Measurements from ENCODE around the gene AKAP13. TPM values are rescaled to one million over a fixed set of nuclear protein-coding genes. Genes with fewer than 3 reads are reported as not detected.
"Not testable (repeated sequence)": the region's sequence is repeated elsewhere in the genome, so short reads cannot be mapped to it uniquely, and the experiment has no call there.

Gene AKAP13
- total RNA-seq, 1 donor from 2014 or later = 73.8 TPM

DNA sequence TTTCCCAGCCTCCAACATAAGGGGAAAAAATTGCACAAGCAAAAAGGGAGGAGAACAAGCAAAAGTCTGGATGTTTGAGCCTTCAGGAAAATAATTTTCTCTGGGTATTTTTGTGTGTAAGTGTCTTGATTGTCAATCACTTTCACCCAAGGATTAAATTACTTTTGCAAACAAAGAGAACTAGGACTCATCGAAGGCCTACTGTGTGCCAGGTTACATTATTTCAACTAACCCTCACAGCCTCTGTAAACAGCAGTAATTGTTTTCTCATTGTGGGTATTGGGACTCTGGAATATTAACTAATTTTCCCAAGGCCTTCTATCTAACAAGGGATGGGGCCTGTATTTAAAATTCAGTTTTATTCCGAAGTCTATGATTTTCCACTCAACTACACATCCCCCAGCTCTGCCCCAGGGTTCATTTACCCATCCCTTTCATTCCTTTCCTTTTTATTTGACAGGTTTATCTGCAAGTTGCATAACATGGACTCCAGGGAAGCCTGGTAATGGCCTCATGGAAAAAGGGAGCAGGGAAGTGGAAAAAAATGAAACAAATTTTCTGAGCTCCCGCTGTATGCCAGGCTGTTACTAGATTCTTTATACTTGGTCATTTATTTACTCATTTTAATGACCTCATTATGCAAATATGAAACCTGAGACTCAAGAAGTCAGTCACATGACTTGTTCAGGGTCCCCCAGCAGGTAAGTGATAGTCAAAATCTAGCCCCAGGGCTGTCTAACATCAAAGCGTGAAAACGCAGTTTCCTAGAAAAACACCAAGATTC is 32.9 kb upstream of the AKAP13 start:
- H3K4me1 Mint-ChIP-seq = peaks cover 25% of the 10 kb centered on the region
- H2AFZ ChIP-seq (replicated peaks); H3K9me3 Mint-ChIP-seq; H3K9me3 ChIP-seq (ENCODE audit: low read depth); H3K4me3 ChIP-seq; H3K9ac ChIP-seq; H3F3A ChIP-seq (ENCODE audit: low read depth); H3K4me3 Mint-ChIP-seq; H3K27me3 Mint-ChIP-seq (ENCODE audit: insufficient read depth, low read depth); DNase-seq (ENCODE audit: low spot score); H3K27ac ChIP-seq; H3K27me3 ChIP-seq; H3K36me3 ChIP-seq; H3K4me2 ChIP-seq; H3K36me3 Mint-ChIP-seq; H4K20me1 ChIP-seq (ENCODE audit: low read depth); H3K79me2 ChIP-seq (ENCODE audit: low read depth); H3K27ac Mint-ChIP-seq; H3K4me1 ChIP-seq: not testable (repeated sequence)

DNA sequence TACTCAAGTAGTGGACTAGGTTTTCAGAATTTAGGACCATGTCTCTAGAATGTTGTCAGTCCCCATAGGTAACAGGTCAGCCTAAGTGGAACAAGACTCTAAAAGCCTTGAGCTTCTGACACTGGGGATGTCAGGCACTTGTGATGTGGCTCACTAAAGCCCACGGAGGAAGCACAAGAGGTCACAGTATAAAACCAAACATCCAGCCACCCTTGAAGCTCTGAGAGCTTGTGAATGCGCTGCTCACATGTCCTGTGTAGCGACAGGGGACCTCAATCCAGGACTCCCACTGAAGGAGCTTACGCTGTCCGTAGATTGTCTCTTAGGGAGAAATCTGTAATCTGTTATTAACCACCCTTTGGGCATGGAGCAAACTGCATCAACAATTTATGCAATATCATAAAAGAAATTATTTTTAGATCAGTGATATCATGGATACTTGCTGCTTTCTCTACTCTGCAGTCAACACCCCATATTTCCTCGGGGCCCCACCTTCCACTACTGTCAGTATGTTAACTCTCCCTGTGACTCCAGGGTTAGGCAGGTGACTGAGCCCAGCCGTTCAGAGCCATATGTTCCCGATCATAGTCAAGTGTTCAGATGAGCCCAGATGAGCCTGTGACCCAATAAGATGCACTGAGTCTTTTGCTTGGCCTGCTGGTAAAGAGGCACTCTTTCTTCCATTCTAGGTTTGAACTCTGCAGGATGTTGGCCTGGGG is 32.2 kb upstream of the AKAP13 start:
- H2AFZ ChIP-seq (replicated peaks); DNase-seq (ENCODE audit: low spot score); H3K79me2 ChIP-seq (ENCODE audit: low read depth); H3K27me3 Mint-ChIP-seq (ENCODE audit: insufficient read depth, low read depth); H4K20me1 ChIP-seq (ENCODE audit: low read depth); H3K4me3 Mint-ChIP-seq; H3K27me3 ChIP-seq; H3K27ac ChIP-seq; H3K4me1 ChIP-seq; H3K9me3 ChIP-seq (ENCODE audit: low read depth); H3K4me2 ChIP-seq; H3K9me3 Mint-ChIP-seq; H3K36me3 Mint-ChIP-seq; H3F3A ChIP-seq (ENCODE audit: low read depth); H3K4me3 ChIP-seq; H3K9ac ChIP-seq; H3K36me3 ChIP-seq: not testable (repeated sequence)
- peak overlapping the region; percentile 3 for H3K27ac Mint-ChIP-seq
- H3K4me1 Mint-ChIP-seq = peaks cover 25% of the 10 kb centered on the region

DNA sequence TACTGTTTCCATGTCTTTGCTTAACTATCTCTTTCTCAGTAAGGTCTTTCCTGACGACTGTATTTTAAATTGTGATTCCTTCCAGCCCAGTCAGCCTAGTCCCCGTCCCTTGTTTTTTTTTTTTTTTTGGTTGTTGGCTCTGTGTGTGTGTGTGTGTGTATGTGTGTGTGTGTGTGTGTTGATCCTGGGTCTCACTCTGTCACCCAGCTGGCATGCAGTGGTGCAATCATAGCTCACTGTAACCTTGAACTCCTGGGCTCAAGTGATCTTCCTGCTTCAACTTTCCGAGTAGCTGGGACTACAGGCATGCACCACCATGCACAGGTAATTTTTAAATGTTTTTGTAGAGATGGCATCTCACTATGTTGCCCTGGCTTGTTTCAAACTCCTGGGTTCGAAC is 31.3 kb upstream of the AKAP13 start:
- H3K27me3 ChIP-seq; H3K36me3 Mint-ChIP-seq; H3K4me3 Mint-ChIP-seq; H4K20me1 ChIP-seq (ENCODE audit: low read depth); H2AFZ ChIP-seq (replicated peaks); H3K27ac ChIP-seq; H3K4me2 ChIP-seq; H3K36me3 ChIP-seq; H3K4me3 ChIP-seq; H3K4me1 ChIP-seq; H3F3A ChIP-seq (ENCODE audit: low read depth); H3K9me3 ChIP-seq (ENCODE audit: low read depth); H3K27me3 Mint-ChIP-seq (ENCODE audit: insufficient read depth, low read depth); H3K79me2 ChIP-seq (ENCODE audit: low read depth); DNase-seq (ENCODE audit: low spot score); H3K9ac ChIP-seq; H3K9me3 Mint-ChIP-seq: not testable (repeated sequence)
- peaks cover 25% of the 10 kb centered on the region for H3K4me1 Mint-ChIP-seq
- H3K27ac Mint-ChIP-seq = peak overlapping the region; percentile 67

- no peak for DNase-seq (ENCODE audit: low spot score)
- Histone ChIP-seq H3K9me3 (ENCODE audit: low read depth) (no peaks in the 10 kb centered on the region), H3K4me2 (no peak overlapping the region), H3K27me3 (no peaks in the 10 kb centered on the region), H4K20me1 (ENCODE audit: low read depth) (no peaks in the 10 kb centered on the region), H2AFZ (replicated peaks) (no peak overlapping the region), H3K36me3 (no peaks in the 10 kb centered on the region), H3K4me1 (no peaks in the 10 kb centered on the region), H3K9ac (no peak overlapping the region), H3K79me2 (ENCODE audit: low read depth) (no peaks in the 10 kb centered on the region), H3F3A (ENCODE audit: low read depth) (no peaks in the 10 kb centered on the region), H3K27ac (no peak overlapping the region), H3K4me3 (no peak overlapping the region)
- Mint-ChIP-seq H3K27me3 (ENCODE audit: insufficient read depth, low read depth) (peaks cover 7% of the 10 kb centered on the region), H3K4me1 (peaks cover 27% of the 10 kb centered on the region), H3K36me3 (no peaks in the 10 kb centered on the region), H3K9me3 (no peaks in the 10 kb centered on the region), H3K27ac (no peak overlapping the region), H3K4me3 (no peak overlapping the region)
- TF ChIP-seq, protein P1, sequence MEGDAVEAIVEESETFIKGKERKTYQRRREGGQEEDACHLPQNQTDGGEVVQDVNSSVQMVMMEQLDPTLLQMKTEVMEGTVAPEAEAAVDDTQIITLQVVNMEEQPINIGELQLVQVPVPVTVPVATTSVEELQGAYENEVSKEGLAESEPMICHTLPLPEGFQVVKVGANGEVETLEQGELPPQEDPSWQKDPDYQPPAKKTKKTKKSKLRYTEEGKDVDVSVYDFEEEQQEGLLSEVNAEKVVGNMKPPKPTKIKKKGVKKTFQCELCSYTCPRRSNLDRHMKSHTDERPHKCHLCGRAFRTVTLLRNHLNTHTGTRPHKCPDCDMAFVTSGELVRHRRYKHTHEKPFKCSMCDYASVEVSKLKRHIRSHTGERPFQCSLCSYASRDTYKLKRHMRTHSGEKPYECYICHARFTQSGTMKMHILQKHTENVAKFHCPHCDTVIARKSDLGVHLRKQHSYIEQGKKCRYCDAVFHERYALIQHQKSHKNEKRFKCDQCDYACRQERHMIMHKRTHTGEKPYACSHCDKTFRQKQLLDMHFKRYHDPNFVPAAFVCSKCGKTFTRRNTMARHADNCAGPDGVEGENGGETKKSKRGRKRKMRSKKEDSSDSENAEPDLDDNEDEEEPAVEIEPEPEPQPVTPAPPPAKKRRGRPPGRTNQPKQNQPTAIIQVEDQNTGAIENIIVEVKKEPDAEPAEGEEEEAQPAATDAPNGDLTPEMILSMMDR (IDR thresholded peaks at IDR 0.05) = no peak
- TF ChIP-seq EZH2 (IDR thresholded peaks at IDR 0.05) (no peak), EZH2phosphoT487 (IDR thresholded peaks at IDR 0.05) (no peak)
These were observed 30.0 kb upstream of the AKAP13 start for GRCh38 chr15:85350395-85350794.

DNA sequence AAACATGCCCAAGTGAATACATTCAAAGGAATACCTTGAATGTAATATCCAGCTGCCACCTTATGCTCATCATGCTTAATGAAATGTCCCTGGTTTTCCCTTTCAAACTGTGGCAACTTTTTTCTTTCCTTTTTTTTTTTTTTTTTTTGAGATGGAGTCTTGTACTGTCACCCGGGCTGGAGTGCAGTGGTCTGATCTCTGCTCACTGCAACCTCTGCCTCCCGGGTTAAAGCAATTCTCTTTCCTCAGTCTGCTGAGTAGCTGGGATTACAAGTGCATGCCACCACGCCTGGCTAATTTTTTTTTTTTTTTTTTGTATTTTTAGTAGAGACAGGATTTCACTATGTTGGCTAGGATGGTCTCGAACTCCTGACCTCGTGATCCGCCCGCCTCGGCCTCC is 28.9 kb upstream of the AKAP13 start:
- H2AFZ ChIP-seq (replicated peaks); H3K27ac ChIP-seq; H3K27me3 ChIP-seq; H3K4me3 ChIP-seq; H3K9ac ChIP-seq; H3K36me3 Mint-ChIP-seq; H3K27me3 Mint-ChIP-seq (ENCODE audit: insufficient read depth, low read depth); H3K27ac Mint-ChIP-seq; H3F3A ChIP-seq (ENCODE audit: low read depth); H3K9me3 ChIP-seq (ENCODE audit: low read depth); H3K36me3 ChIP-seq; H3K79me2 ChIP-seq (ENCODE audit: low read depth); H3K4me2 ChIP-seq; H3K9me3 Mint-ChIP-seq; H4K20me1 ChIP-seq (ENCODE audit: low read depth); DNase-seq (ENCODE audit: low spot score); H3K4me3 Mint-ChIP-seq; H3K4me1 ChIP-seq: not testable (repeated sequence)
- H3K4me1 Mint-ChIP-seq = peaks cover 23% of the 10 kb centered on the region

Data from neural progenitor cell (in vitro differentiated cells).